IMR-90 (cell line): ENCODE data around the gene DCC. TPM values are rescaled to one million over a fixed set of nuclear protein-coding genes. Genes with fewer than 3 reads are reported as not detected.

Source experiments
- ATAC-seq: fragments of 200-7000 bp; cut with Tn5 transposase; 2 replicates; pipeline ENCODE4 v1.9.1; 2020; ENCODE audit warnings: low read depth, mild to moderate bottlenecking, moderate library complexity
- BruUV-seq: library from RNA; stranded (reverse); fragments of 400-500 nt; replicated peaks from 2 replicates; lab custom pipeline; 2021; lab: Mats Ljungman, UMichigan
- CTCF ChIA-PET: fragments of 300-600 bp; formaldehyde crosslinking; extraction: SDS; loops from one replicate; lab custom pipeline; 2021; ENCODE audit warnings: antibody characterized with exemption; lab: Yijun Ruan, JAX
- POLR2A ChIA-PET: fragments of 300-600 bp; sonication (Branson Sonifier 250); formaldehyde crosslinking; loops from one replicate; lab custom pipeline; 2022; ENCODE audit warnings: antibody characterized with exemption; ENCODE audit not compliant: unreplicated experiment; lab: Charles Lee
- DNase-seq: peaks from one replicate; pipeline ENCODE4 v3.0.0; 2013
- H2AFZ ChIP-seq: replicated peaks from 2 replicates; pipeline ENCODE3; 2013; ENCODE audit warnings: low read length, mild to moderate bottlenecking; ENCODE audit not compliant: poor library complexity
- H2AK5ac ChIP-seq: 2 replicates; pipeline ENCODE4 v1.6.1; 2013; ENCODE audit warnings: low read depth, low read length, inconsistent platforms
- H2AK9ac ChIP-seq: replicated peaks from 2 replicates; pipeline ENCODE3; 2013; ENCODE audit warnings: mild to moderate bottlenecking, low read depth, low read length, moderate library complexity; ENCODE audit not compliant: poor library complexity
- H2BK120ac ChIP-seq: 2 replicates; pipeline ENCODE4 v1.6.1; 2013; ENCODE audit warnings: low read depth, low read length, inconsistent platforms
- H2BK15ac ChIP-seq: 3 replicates; pipeline ENCODE4 v1.6.1; 2013; ENCODE audit warnings: low read depth, low read length, inconsistent platforms
- H2BK20ac ChIP-seq: 2 replicates; pipeline ENCODE4 v1.6.1; 2013; ENCODE audit warnings: low read depth, mild to moderate bottlenecking, inconsistent platforms, low read length, moderate library complexity
- H2BK5ac ChIP-seq: 2 replicates; pipeline ENCODE4 v1.6.1; 2013; ENCODE audit warnings: mild to moderate bottlenecking, low read depth, low read length, inconsistent platforms; ENCODE audit not compliant: poor library complexity, severe bottlenecking
- H3K14ac ChIP-seq: replicated peaks from 2 replicates; pipeline ENCODE4 v1.6.1; 2013; ENCODE audit warnings: low read depth, low read length, inconsistent platforms
- H3K18ac ChIP-seq: 2 replicates; pipeline ENCODE4 v1.6.1; 2013; ENCODE audit warnings: low read depth, low read length, control low read depth
- H3K23ac ChIP-seq: 2 replicates; pipeline ENCODE4 v1.6.1; 2013; ENCODE audit warnings: low read depth, low read length, inconsistent platforms
- H3K27ac ChIP-seq: 2 replicates; pipeline ENCODE4 v1.5.1; 2013; ENCODE audit warnings: mild to moderate bottlenecking, control low read depth, low read length; ENCODE audit not compliant: insufficient read depth
- H3K27me3 ChIP-seq: 2 replicates; pipeline ENCODE4 v1.6.1; 2013; ENCODE audit warnings: low read length; ENCODE audit not compliant: control insufficient read depth, insufficient read depth
- H3K36me3 ChIP-seq: 2 replicates; pipeline ENCODE4 v1.6.1; 2013; ENCODE audit warnings: low read length, mixed read lengths; ENCODE audit not compliant: control insufficient read depth, insufficient read depth
- H3K4ac ChIP-seq: 2 replicates; pipeline ENCODE4 v1.6.1; 2013; ENCODE audit warnings: low read depth, low read length, inconsistent platforms
- H3K4me1 ChIP-seq: 2 replicates; pipeline ENCODE4 v1.6.1; 2013; ENCODE audit warnings: low read length, mixed read lengths; ENCODE audit not compliant: control insufficient read depth, insufficient read depth
- H3K4me2 ChIP-seq: 2 replicates; pipeline ENCODE4 v1.6.1; 2013; ENCODE audit warnings: low read depth, mild to moderate bottlenecking, control low read depth, low read length, moderate library complexity
- H3K4me3 ChIP-seq: 2 replicates; pipeline ENCODE4 v1.5.1; 2013; ENCODE audit warnings: low read depth, mild to moderate bottlenecking, control low read depth, low read length, moderate library complexity; ENCODE audit not compliant: insufficient read depth
- H3K56ac ChIP-seq: 2 replicates; pipeline ENCODE4 v1.6.1; 2013; ENCODE audit warnings: low read length, inconsistent platforms; ENCODE audit not compliant: insufficient read depth; ENCODE audit errors: extremely low read depth
- H3K79me1 ChIP-seq, 2 experiments: 2 replicates each; pipeline ENCODE4 v1.6.1; 2013; ENCODE audit warnings: low read length in 2 of 2, inconsistent platforms in 1 of 2, low read depth in 1 of 2
- H3K9ac ChIP-seq: 2 replicates; pipeline ENCODE4 v1.6.1; 2013; ENCODE audit warnings: low read depth, low read length, control low read depth
- H3K9me1 ChIP-seq: 2 replicates; pipeline ENCODE4 v1.6.1; 2013; ENCODE audit warnings: low read length, inconsistent platforms; ENCODE audit not compliant: insufficient read depth
- H3K9me3 ChIP-seq: 2 replicates; pipeline ENCODE4 v1.6.1; 2013; ENCODE audit warnings: low read length; ENCODE audit not compliant: control insufficient read depth, insufficient read depth
- H4K20me1 ChIP-seq: 2 replicates; pipeline ENCODE4 v1.6.1; 2013; ENCODE audit warnings: low read length, inconsistent platforms; ENCODE audit not compliant: insufficient read depth
- H4K5ac ChIP-seq: 2 replicates; pipeline ENCODE4 v1.6.1; 2013; ENCODE audit warnings: mild to moderate bottlenecking, low read depth, low read length, control low read depth
- H4K8ac ChIP-seq, 2 experiments: 2 replicates each; pipeline ENCODE4 v1.6.1; 2013; ENCODE audit warnings: low read depth in 2 of 2, low read length in 2 of 2, control low read depth in 1 of 2, inconsistent platforms in 1 of 2
- H4K91ac ChIP-seq: 2 replicates; pipeline ENCODE4 v1.6.1; 2013; ENCODE audit warnings: low read depth, low read length, inconsistent platforms; ENCODE audit not compliant: insufficient read depth
- CTCF ChIP-seq: conservative IDR thresholded peaks from 2 replicates; pipeline ENCODE4 v1.5.1; 2012; ENCODE audit warnings: mild to moderate bottlenecking, low read depth, low read length, improper control_type of control experiment
- ELK1 ChIP-seq: fragments of 150-350 bp; IDR thresholded peaks from 2 replicates; pipeline ENCODE4 v1.6.1; 2016; ENCODE audit warnings: low read depth, mild to moderate bottlenecking, low read length, moderate library complexity, borderline replicate concordance
- FOS ChIP-seq: fragments of 150-350 bp; IDR thresholded peaks from 2 replicates; pipeline ENCODE4 v1.6.1; 2016; ENCODE audit warnings: low read depth, low read length
- POLR2A ChIP-seq: IDR thresholded peaks from 2 replicates; pipeline ENCODE4 v1.6.1; 2012; ENCODE audit warnings: mild to moderate bottlenecking, low read depth, low read length
- RAD21 ChIP-seq: IDR thresholded peaks from 2 replicates; pipeline ENCODE4 v1.6.1; 2012; ENCODE audit warnings: low read length, improper control_type of control experiment
- RCOR1 ChIP-seq: IDR thresholded peaks from 2 replicates; pipeline ENCODE4 v1.6.1; 2012; ENCODE audit warnings: mild to moderate bottlenecking, low read length, improper control_type of control experiment; ENCODE audit not compliant: insufficient replicate concordance
- RFX5 ChIP-seq: IDR thresholded peaks from 2 replicates; pipeline ENCODE4 v1.8.0; 2012; ENCODE audit warnings: low read depth, mild to moderate bottlenecking, low read length, moderate library complexity
- WGBS, 2 experiments: methylation state at CpG; one replicate each; pipeline versions ENCODE4 v1.1.5 to v1.1.7; 2013; ENCODE audit warnings: missing lambda C conversion rate in 2 of 2; ENCODE audit not compliant: insufficient read length in 1 of 2; ENCODE audit errors: extremely low coverage in 2 of 2; 5-methylcytosine and 5-hydroxymethylcytosine counted together
- dilution Hi-C: fragments of 300-500 bp; cut with HindIII; formaldehyde crosslinking; loops from one replicate; pipeline ENCODE4 v1.14.3; 2018; ENCODE audit warnings: low sequenced_read_pairs; ENCODE audit not compliant: unreplicated experiment
- in situ Hi-C: fragments of 300-500 bp; cut with MboI; formaldehyde crosslinking; loops from 3 replicates; pipeline ENCODE4 v1.14.3; 2019; ENCODE audit warnings: low sequenced_read_pairs, inconsistent platforms, mixed read lengths
- intact Hi-C: fragments of 100-400 bp; cut with micrococcal nuclease; formaldehyde crosslinking; loops from 2 replicates; pipeline ENCODE4 v1.10.0; 2022
- polyA plus RNA-seq, 3 experiments: library from polyadenylated mRNA; depleted of rRNA; stranded (reverse); fragments of >200 nt; gene quantifications; 2 replicates each; pipeline ENCODE4 v1.2.3, GENCODE V29; 2012; ENCODE audit warnings: low replicate concordance in 1 of 3
- total RNA-seq: library from RNA; depleted of rRNA; stranded (reverse); fragments of >200 nt; gene quantifications from 2 replicates; pipeline ENCODE4 v1.2.3, GENCODE V29; 2012

The DCC gene
- total and polyA plus RNA-seq, 2 of the 4 experiments (the other 2 are of a cell fraction), result 0.31 to 0.54 TPM

- TF ChIP-seq CTCF (no peak), POLR2A (no peak), ELK1 (no peak), RAD21 (no peak), RCOR1 (no peak), FOS (no peak), RFX5 (no peak)
- H3K79me1 ChIP-seq, result no peaks in the 10 kb centered on the region
Measured at GRCh38 chr18:53451902-53452301, 1111.9 kb downstream of the DCC start.

More at GRCh38 chr18:53451902-53452301, 1111.9 kb downstream of the DCC start:
- BruUV-seq, result no TSS peak
- Histone ChIP-seq H3K27me3 (no peaks in the 10 kb centered on the region), H4K8ac (no peak overlapping the region), H3K9me3 (peaks cover 2% of the 10 kb centered on the region; the same call in 1 of the 2 replicates), H2AK9ac (no peak overlapping the region), H3K9me1 (no peaks in the 10 kb centered on the region), H4K91ac (no peak overlapping the region), H2BK15ac (no peak overlapping the region), H3K4me2 (no peak overlapping the region), H3K56ac (no peak overlapping the region), H2AFZ (no peak overlapping the region), H3K23ac (no peak overlapping the region), H3K36me3 (no peaks in the 10 kb centered on the region), H3K9ac (no peak overlapping the region), H4K5ac (no peak overlapping the region), H2BK5ac (no peak overlapping the region), H2AK5ac (no peak overlapping the region), H3K27ac (no peak overlapping the region), H3K4me3 (no peak overlapping the region), H4K20me1 (no peaks in the 10 kb centered on the region), H3K4ac (no peak overlapping the region), H2BK20ac (no peak overlapping the region), H3K14ac (no peak overlapping the region), H2BK120ac (no peak overlapping the region), H3K4me1 (no peaks in the 10 kb centered on the region), H3K18ac (no peak overlapping the region)
- POLR2A ChIA-PET, result no interaction called here
- no peak for DNase-seq
- ATAC-seq, result no peak
- WGBS, 2 experiments, result no CpG with 5 or more reads among the region's 2 CpGs
- intact Hi-C loops (no loop called here), in situ Hi-C loops (no loop called here), dilution Hi-C loops (no loop called here)
- CTCF ChIA-PET, result no interaction called here
